DMS53 (cell line): Measurements from ENCODE around the gene RADIL.
A peak's percentile ranks its signal among the peaks of the same experiment; 100 is the strongest.

Source experiments
- DNase-seq: peaks from one replicate; lab custom pipeline; 2025; lab: John Stamatoyannopoulos, UW

Gene RADIL

DNA sequence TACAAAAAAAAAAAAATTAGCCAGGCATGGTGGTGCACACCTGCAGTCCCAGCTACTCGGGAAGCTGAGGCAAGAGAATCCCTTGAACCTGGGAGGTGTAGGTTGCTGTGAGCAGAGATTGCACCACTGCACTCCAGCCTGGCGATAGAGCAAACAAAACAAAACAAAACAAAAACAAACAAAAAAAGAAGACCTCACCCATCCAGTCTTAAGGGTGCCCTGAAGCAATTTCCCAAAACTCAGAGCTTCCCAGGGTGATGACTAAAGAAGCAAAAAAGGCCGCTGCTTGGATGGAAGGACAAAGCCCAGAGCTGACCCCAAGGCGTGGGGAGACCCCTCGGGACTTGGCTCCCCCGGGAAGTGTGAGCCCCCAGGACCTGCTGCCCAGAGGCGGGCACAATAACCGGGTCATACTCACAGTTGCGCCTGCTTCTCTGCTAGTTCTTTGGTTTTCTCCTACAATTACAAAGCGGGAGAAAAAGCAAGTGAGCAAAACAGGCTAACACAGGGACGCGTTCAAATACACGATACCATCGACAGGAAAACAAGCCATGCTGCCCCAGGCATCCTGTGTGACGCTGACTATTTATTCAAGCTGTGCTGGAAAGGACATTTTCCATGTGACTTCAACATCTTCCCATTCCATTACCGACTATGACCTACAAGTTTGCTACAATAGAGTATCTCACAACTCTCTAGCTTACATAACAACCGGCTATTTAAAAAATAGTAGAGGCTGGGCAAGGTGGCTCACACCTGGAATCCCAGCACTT is 51.6 kb downstream of the RADIL start:
- DNase-seq, result no peak

- peak; percentile 90 for DNase-seq
Observed at GRCh38 chr7:4830176-4830575, 53.3 kb downstream of the RADIL start.

DNA sequence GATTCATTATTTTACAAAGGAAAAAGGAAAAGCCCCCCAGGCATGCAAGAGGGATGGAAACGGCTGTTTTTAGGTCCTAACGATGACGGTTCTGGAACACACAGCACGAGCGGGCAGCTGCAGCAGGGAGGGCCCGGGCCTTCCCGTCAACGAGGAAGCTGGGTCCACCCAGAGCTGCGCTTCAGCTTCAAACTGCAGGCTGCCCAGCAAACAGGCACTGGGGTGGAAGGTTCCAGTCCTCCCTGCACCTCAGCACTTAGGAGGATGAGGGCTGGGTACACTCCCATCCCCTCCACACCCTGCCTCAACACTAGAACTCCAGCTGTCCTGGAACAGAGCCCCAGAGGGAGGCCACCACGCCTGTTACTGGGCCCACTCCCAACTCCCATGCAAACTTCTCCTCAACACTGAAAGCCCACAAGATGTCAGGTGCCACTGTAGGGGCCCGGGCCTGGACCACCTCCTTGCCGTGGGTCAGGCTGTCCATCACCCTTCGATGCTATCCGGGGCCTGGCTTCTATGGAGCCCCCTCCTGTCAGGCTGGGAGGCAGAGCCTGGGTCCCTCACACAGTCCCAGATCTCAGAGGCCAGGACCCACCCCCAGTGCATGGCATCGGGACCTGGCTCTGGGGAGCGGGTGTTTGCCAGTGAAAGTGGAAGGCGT is 54.7 kb downstream of the RADIL start:
- no peak for DNase-seq

DNA sequence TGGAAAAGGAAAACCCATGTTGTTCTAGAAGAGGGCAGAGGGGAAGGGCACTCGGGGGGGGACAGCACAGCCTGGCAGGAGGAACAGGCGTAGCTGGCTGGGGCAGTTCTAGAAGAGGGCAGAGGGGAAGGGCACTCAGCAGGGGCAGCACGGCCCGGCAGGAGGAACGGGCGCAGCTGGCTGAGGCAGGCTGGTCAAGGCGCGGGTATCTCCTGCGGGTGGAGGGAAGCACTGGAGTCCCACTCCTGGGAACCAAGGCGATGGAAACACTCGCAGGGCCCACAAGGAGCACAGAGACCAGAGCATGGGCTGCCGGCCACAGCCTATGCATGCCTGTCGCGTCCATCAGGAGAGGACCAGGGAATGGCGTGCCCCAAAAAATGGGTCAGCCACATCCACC is 58.4 kb downstream of the RADIL start:
- DNase-seq, result no peak

- no peak for DNase-seq
Observed at GRCh38 chr7:4824120-4824775, 59.3 kb downstream of the RADIL start.

- peak; percentile 15 for DNase-seq
Observed at GRCh38 chr7:4823441-4824119, 59.9 kb downstream of the RADIL start.

GRCh38 chr7:4822677-4823076 is 60.8 kb downstream of the RADIL start:
- no peak for DNase-seq

DNA sequence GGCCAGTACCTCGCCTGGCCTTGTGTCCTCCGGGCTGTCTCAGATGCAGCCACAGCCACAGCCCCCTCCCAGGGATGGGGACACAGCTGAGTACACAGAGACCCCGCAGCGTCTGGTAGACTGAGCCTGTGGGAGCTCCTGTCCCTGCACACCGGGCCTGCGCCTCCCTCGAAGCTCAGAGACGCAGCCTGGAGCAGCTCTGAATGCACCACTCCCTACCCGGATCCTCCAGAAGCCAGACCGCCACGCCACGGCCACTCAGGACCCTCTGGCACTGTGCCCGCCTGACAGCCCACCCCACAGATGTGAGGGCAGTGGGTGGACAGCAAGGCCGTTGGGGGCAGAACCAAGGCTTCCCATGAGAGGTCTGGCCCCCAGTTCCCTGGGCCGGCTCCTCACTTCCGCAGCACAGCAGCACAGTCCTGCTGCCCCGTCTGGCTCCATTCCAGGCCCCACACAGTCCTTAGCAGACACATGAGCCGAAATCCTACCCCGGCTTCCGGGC is 62.5 kb downstream of the RADIL start:
- no peak for DNase-seq

GRCh38 chr7:4820405-4820966 is 63.0 kb downstream of the RADIL start:
- DNase-seq, result no peak

- DNase-seq, result no peak
Observed at GRCh38 chr7:4819560-4820404, 63.7 kb downstream of the RADIL start.

GRCh38 chr7:4818000-4818794 is 65.3 kb downstream of the RADIL start:
- DNase-seq, result no peak

DNA sequence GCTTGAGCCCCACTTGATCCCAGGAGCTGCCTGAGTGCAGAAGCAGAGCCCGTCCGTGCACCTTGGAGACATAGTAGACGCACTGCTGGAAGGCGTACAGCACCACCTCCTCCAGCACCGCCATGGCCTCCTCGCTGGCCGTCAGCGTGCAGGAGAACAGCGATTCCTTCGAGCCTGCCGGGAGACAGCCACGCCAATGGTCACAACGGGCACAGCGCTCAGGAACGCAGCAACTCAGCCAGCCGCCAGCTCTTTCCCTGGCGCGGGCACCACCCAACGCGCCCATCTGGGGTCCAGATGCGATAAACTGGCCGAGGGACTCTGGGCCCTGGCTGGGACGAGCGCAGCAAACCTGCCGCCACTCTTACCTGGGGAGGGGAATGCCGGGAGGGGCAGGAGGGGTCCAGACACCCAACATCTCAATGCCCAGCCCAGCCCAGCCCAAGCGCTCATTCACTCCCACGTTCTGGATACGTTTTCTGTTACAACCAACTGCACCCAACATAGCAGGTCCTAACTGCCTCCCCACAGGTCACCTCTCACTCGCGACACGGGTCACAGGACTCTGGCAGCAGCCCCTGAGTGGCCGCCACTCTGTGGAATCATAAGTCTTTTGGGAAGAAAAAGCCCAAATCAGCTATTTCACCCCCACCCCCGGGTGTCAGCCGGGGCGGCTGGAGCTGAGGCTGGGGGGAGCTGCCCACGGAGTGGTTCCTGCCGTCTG is 66.2 kb downstream of the RADIL start:
- peak; percentile 17 for DNase-seq

DNA sequence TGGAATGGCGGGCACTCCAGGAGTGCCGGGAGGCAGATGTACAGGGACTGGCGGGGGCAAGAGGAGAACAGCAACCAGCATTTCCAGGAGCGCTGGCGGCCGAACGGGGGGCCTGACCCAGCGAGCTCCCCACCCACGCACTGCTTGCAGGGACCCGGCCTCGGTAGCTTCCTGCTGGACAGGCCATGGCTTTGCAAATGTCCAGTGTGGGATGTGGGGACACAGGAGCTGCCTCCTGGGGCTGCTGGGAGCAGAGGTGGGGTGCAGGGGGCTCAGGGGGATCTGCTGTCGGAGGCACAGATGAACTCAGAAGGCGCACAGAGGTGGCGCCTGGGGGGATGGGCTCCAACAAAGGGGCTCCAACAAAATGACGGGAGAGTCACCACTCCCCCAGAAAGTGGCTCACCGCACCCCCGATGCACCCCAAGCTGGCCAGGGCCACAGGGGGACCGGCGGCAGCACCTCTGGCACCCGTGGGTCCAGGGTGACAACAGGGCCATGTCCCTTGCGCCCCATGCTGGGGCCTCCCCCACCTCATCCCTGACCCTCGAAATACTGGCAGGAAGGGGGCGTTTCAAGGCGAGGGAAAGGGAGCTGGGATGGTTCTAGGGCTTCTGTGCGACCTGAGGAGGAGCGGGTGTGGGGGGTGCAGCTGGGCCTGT is 67.0 kb downstream of the RADIL start:
- DNase-seq, result no peak

GRCh38 chr7:4815609-4816418 is 67.7 kb downstream of the RADIL start:
- no peak for DNase-seq

DNA sequence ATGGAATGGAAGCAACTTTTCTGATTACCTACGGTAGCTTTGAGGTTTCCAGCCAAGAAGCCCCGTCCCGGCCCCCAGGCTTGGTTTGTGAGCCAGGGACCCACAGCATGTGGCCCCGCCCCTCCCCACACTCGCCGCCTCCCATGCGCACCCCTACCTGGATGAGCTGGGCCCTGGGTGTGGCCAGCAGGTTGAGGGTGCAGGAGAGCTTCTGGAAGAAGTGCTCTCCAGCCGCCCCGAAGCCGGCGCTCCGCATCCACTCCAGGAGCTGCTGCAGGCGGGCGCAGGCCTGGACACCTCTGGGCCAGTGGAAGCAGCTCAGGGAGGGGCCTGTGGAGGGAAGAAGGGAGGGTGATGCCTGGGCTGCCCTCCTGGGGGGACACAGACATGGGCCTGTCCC is 68.4 kb downstream of the RADIL start:
- no peak for DNase-seq

DNA sequence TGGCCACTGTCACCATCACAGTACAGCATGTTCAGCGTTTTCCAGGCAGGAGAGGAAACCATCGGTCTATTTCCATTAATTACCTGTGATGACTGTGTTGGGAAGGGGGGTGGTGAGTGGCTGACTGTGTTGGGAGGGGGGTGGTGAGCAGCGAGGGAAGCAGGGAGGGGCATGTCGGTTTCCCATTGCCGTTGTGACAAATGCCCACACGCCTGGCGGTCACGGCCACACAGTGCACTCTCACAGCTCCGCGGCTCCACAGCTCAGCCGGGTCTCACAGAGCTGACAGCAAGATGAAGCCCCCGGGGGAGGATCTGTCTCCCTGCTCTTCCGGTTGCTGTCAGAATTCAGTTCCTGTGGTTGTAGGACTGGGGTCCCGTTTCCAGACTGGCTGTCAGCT is 69.1 kb downstream of the RADIL start:
- no peak for DNase-seq

- no peak for DNase-seq
Observed at GRCh38 chr7:4809666-4810065, 73.8 kb downstream of the RADIL start.

DNA sequence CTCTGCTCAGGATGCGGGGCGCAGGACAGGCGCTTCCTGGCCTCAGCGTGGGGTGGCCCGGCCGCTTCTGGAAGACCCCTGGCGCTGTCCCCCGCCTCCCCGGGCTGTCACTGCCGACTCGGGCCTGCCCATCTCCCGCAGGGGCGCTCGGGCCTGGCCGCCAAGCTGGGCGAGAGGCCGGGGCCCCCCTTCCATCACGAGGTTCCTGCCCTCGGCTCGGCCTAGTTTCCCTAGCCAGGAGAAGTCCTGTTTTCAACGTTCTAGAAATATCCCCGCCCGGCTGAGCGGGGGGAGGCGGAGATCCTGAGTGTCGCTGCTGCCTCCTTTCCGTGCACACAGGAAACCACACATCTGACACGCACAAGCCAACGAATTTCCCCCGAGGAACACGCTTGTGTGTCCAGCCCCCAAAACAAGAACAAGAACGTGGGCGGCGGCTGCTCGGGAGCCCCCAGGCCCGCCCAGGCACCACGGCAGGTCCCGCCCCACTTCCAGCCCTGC is 74.4 kb downstream of the RADIL start:
- DNase-seq, result no peak
